Activated T-helper 2 cell treated with anti-CD3 and anti-CD28 coated beads, Interferon-gamma antibody, Interleukin-2, Interleukin-4, amounts not matched to agents 10 μg/mL and 5 μg/mL and 100 μg/mL, durations not matched to agents 14 hours and 24 hours and 36 hours (primary cell): ENCODE measurements around the gene ALOX5. TPM values are rescaled to one million over a fixed set of nuclear protein-coding genes. Genes with fewer than 3 reads are reported as not detected.

Experiments used
- DNase-seq: peaks from one replicate; pipeline ENCODE4 v3.0.0; 2021; ENCODE audit warnings: low spot score
- H3K27ac Mint-ChIP-seq: one replicate; pipeline ENCODE4 v1.8.0; 2021; ENCODE audit warnings: mixed read lengths
- H3K27me3 Mint-ChIP-seq: one replicate; pipeline ENCODE4 v1.8.0; 2021; ENCODE audit warnings: low read depth, mixed read lengths
- H3K36me3 Mint-ChIP-seq: one replicate; pipeline ENCODE4 v1.8.0; 2021; ENCODE audit warnings: low read depth, mixed read lengths
- H3K4me1 Mint-ChIP-seq: one replicate; pipeline ENCODE4 v1.8.0; 2021; ENCODE audit warnings: low read depth, mixed read lengths
- H3K4me3 Mint-ChIP-seq: one replicate; pipeline ENCODE4 v1.8.0; 2021; ENCODE audit warnings: low read depth, mild to moderate bottlenecking, moderate library complexity, mixed read lengths
- H3K9me3 Mint-ChIP-seq: one replicate; pipeline ENCODE4 v1.8.0; 2021; ENCODE audit warnings: mixed read lengths
- intact Hi-C: fragments of 100-400 bp; cut with micrococcal nuclease; formaldehyde crosslinking; loops from one replicate; pipeline ENCODE4 v1.15.1; 2023
- total RNA-seq: library from RNA; stranded (reverse); gene quantifications from 2 replicates; pipeline ENCODE4 v1.2.3, GENCODE V29; 2022

The ALOX5 gene
- total RNA-seq, 1 donor from 2014 or later: 0.21 TPM

DNA sequence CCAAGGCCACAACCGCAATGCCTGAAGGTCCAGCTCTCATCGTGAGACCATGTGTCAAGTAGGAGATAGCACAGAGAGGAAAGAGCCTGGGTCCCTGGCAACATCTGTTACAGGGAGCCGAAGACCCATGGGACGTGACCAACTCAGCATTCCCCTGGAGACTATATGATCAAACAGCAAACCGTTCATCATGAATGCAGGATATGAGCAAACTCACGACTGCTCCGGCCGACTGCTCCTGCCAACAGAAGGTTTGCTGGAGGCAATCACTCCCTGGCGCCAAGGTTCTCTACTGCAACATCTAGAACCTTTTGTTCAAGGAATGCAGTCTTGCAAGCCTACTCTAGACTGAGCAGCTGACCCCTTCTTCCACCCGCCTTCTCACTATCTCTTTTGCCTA lies 114.3 kb downstream of the ALOX5 start:
- H3K27me3 Mint-ChIP-seq: no peaks in the 10 kb centered on the region
- no peak overlapping the region for H3K27ac Mint-ChIP-seq
- intact Hi-C loops: no loop called here
- H3K4me1 Mint-ChIP-seq: no peaks in the 10 kb centered on the region
- H3K4me3 Mint-ChIP-seq: no peak overlapping the region
- H3K36me3 Mint-ChIP-seq: peaks cover 11% of the 10 kb centered on the region
- DNase-seq: no peak
- H3K9me3 Mint-ChIP-seq: peaks cover 13% of the 10 kb centered on the region

GRCh38 chr10:45490277-45490676 lies 116.3 kb downstream of the ALOX5 start:
- Mint-ChIP-seq H3K4me3 (no peak overlapping the region), H3K27me3 (no peaks in the 10 kb centered on the region), H3K9me3 (peaks cover 27% of the 10 kb centered on the region), H3K36me3 (peaks cover 8% of the 10 kb centered on the region), H3K4me1 (peaks cover under 1% of the 10 kb centered on the region), H3K27ac (no peak overlapping the region)
- intact Hi-C loops: no loop called here
- no peak for DNase-seq

GRCh38 chr10:45491061-45491460 lies 117.0 kb downstream of the ALOX5 start:
- no peak overlapping the region for H3K27ac Mint-ChIP-seq
- intact Hi-C loops: no loop called here
- DNase-seq: no peak

More at GRCh38 chr10:45491061-45491460, 117.0 kb downstream of the ALOX5 start:
- Mint-ChIP-seq H3K27me3 (no peaks in the 10 kb centered on the region), H3K4me3 (no peak overlapping the region), H3K36me3 (peaks cover 12% of the 10 kb centered on the region), H3K9me3 (peaks cover 34% of the 10 kb centered on the region), H3K4me1 (peaks cover 4% of the 10 kb centered on the region)

Other genes starting within 250 kb of the ALOX5 start
- not detected in 2 replicates for gene OR13A1, start 58.6 kb upstream of the ALOX5 start, total RNA-seq